HCT116 (cell line): ENCODE data around the gene HSH2D. TPM values are rescaled to one million over a fixed set of nuclear protein-coding genes. Genes with fewer than 3 reads are reported as not detected.

Experiments
- ATAC-seq: fragments of 200-7000 bp; cut with Tn5 transposase; 2 replicates; pipeline ENCODE4 v1.9.1; 2020; ENCODE audit warnings: mild to moderate bottlenecking, moderate library complexity
- BruUV-seq: library from RNA; stranded (reverse); fragments of 400-500 nt; replicated peaks from 2 replicates; lab custom pipeline; 2021; lab: Mats Ljungman, UMichigan
- CTCF ChIA-PET: fragments of 300-600 bp; sonication (Branson Sonifier 250); formaldehyde crosslinking; loops from one replicate; lab custom pipeline; 2021; ENCODE audit warnings: antibody characterized with exemption; lab: Charles Lee
- POLR2A ChIA-PET: fragments of 300-600, 350-600 bp; sonication (Branson Sonifier 250); formaldehyde crosslinking; loops from one replicate; lab custom pipeline; 2021; ENCODE audit warnings: antibody characterized with exemption; lab: Charles Lee
- RAD21 ChIA-PET, 2 experiments: fragments of 300-600 bp; sonication (Branson Sonifier 250); formaldehyde crosslinking; loops; one replicate each; lab custom pipeline; 2023; ENCODE audit warnings: low total read pairs in 2 of 2; ENCODE audit not compliant: uncharacterized antibody in 2 of 2, unreplicated experiment in 2 of 2, low non-redundant PET in 1 of 2; lab: Charles Lee
- DNase-seq: peaks from one replicate; pipeline ENCODE4 v3.0.0-alpha.2; 2010; ENCODE audit warnings: low read depth, low spot score
- H2AFZ ChIP-seq: fragments of 200-600 bp; shearing (Covaris generic), sonication (generic); 2 replicates; pipeline ENCODE4 v1.6.1; 2017; ENCODE audit warnings: low read depth, mixed run types, mixed read lengths, antibody characterized with exemption, low read length; ENCODE audit not compliant: poor library complexity, severe bottlenecking
- H3K27ac ChIP-seq: 2 replicates; pipeline ENCODE4 v1.5.1; 2012; ENCODE audit warnings: low read depth, low read length
- H3K27me3 ChIP-seq: fragments of 200-600 bp; sonication (generic); 2 replicates; pipeline ENCODE4 v1.6.1; 2016; ENCODE audit warnings: mixed run types, low read length, mixed read lengths; ENCODE audit not compliant: insufficient read depth
- H3K36me3 ChIP-seq, 2 experiments: fragments of 200-500 bp in 1 of 2; fragments of 200-600 bp in 1 of 2; sonication (Bioruptor generic) in 1 of 2; sonication (generic) in 1 of 2; 2 replicates each; pipeline versions ENCODE4 v1.5.1 to v1.6.1; 2014 to 2016; ENCODE audit warnings: low read length in 2 of 2, inconsistent platforms in 1 of 2, mixed read lengths in 1 of 2, mixed run types in 1 of 2; ENCODE audit not compliant: insufficient read depth in 2 of 2, control insufficient read depth in 1 of 2
- H3K4me1 ChIP-seq, 2 experiments: fragments of 200-600 bp in 1 of 2; sonication (generic) in 1 of 2; 2 replicates each; pipeline versions ENCODE4 v1.5.1 to v1.6.1; 2012 to 2017; ENCODE audit warnings: low read length in 2 of 2, inconsistent platforms in 1 of 2, mild to moderate bottlenecking in 1 of 2, mixed read lengths in 1 of 2, mixed run types in 1 of 2, moderate library complexity in 1 of 2; ENCODE audit not compliant: insufficient read depth in 2 of 2, control insufficient read depth in 1 of 2
- H3K4me2 ChIP-seq: fragments of 200-600 bp; sonication (generic); 2 replicates; pipeline ENCODE4 v1.6.1; 2017; ENCODE audit warnings: mixed run types, low read length, mixed read lengths
- H3K4me3 ChIP-seq, 2 experiments: fragments of 200-600 bp in 1 of 2; sonication (generic) in 1 of 2; replicated peaks in 1 of 2; 2 replicates each; pipeline ENCODE4 v1.5.1; 2011 to 2016; ENCODE audit warnings: low read length in 2 of 2, control low read depth in 1 of 2, low read depth in 1 of 2, mild to moderate bottlenecking in 1 of 2, mixed read lengths in 1 of 2, mixed run types in 1 of 2
- H3K79me2 ChIP-seq: fragments of 200-600 bp; sonication (generic); 2 replicates; pipeline ENCODE4 v1.6.1; 2017; ENCODE audit warnings: mild to moderate bottlenecking, mixed run types, low read length, moderate library complexity, mixed read lengths; ENCODE audit not compliant: insufficient read depth
- H3K9ac ChIP-seq: fragments of 200-600 bp; sonication (generic); 2 replicates; pipeline ENCODE4 v1.6.1; 2016; ENCODE audit warnings: low read length, mixed read lengths
- H3K9me2 ChIP-seq: fragments of 200-600 bp; sonication (generic), shearing (Covaris generic); 2 replicates; pipeline ENCODE4 v1.6.1; 2017; ENCODE audit warnings: mixed run types, mild to moderate bottlenecking, moderate library complexity; ENCODE audit not compliant: insufficient read depth
- H3K9me3 ChIP-seq, 2 experiments: fragments of 200-500 bp in 1 of 2; fragments of 200-600 bp in 1 of 2; sonication (Bioruptor generic) in 1 of 2; sonication (generic) in 1 of 2; 2 replicates each; pipeline ENCODE4 v1.6.1; 2014 to 2017; ENCODE audit warnings: low read length in 2 of 2, mixed read lengths in 2 of 2, inconsistent platforms in 1 of 2, low read depth in 1 of 2, mild to moderate bottlenecking in 1 of 2, mixed run types in 1 of 2, moderate library complexity in 1 of 2; ENCODE audit not compliant: control insufficient read depth in 1 of 2, insufficient read depth in 1 of 2
- H4K20me1 ChIP-seq: fragments of 200-600 bp; sonication (generic), shearing (Covaris generic); 2 replicates; pipeline ENCODE4 v1.6.1; 2017; ENCODE audit warnings: mixed run types, mild to moderate bottlenecking, moderate library complexity; ENCODE audit not compliant: insufficient read depth
- ATF3 ChIP-seq: IDR thresholded peaks from 2 replicates; pipeline ENCODE4 v1.6.1; 2012
- CBX3 ChIP-seq: IDR thresholded peaks from 2 replicates; pipeline ENCODE4 v1.6.1; 2012; ENCODE audit warnings: low read depth
- EGR1 ChIP-seq: IDR thresholded peaks from 2 replicates; pipeline ENCODE4 v1.6.1; 2012; ENCODE audit warnings: low read depth
- EZH2phosphoT487 ChIP-seq: fragments of 200-600 bp; IDR thresholded peaks from 2 replicates; pipeline ENCODE4 v1.6.1; 2018; ENCODE audit warnings: antibody characterized with exemption, borderline replicate concordance
- FOSL1 ChIP-seq: IDR thresholded peaks from 2 replicates; pipeline ENCODE4 v1.6.1; 2012; ENCODE audit warnings: low read depth
- MAX ChIP-seq: IDR thresholded peaks from 2 replicates; pipeline ENCODE4 v1.6.1; 2012
- POLR2AphosphoS5 ChIP-seq: IDR thresholded peaks from 2 replicates; pipeline ENCODE4 v1.6.1; 2011; ENCODE audit warnings: mild to moderate bottlenecking, low read depth, low read length, moderate library complexity
- SIN3A ChIP-seq: IDR thresholded peaks from 2 replicates; pipeline ENCODE4 v1.6.1; 2012; ENCODE audit warnings: low read depth
- SP1 ChIP-seq: IDR thresholded peaks from 2 replicates; pipeline ENCODE4 v1.6.1; 2012; ENCODE audit warnings: low read depth
- SRF ChIP-seq: IDR thresholded peaks from 2 replicates; pipeline ENCODE4 v1.6.1; 2012; ENCODE audit warnings: low read depth
- TCF7L2 ChIP-seq: IDR thresholded peaks from 2 replicates; pipeline ENCODE4 v1.7.0; 2011; ENCODE audit warnings: borderline replicate concordance, inconsistent platforms; ENCODE audit not compliant: insufficient read depth, insufficient read length; ENCODE audit errors: extremely low read depth
- ZFX ChIP-seq: fragments of 450-650 bp; IDR thresholded peaks from 2 replicates; pipeline ENCODE4 v1.6.1; 2017
- intact Hi-C: fragments of 100-400 bp; cut with micrococcal nuclease; formaldehyde crosslinking; loops from 2 replicates; pipeline ENCODE4 v1.10.0; 2022
- total RNA-seq: library from RNA; stranded (reverse); gene quantifications from one replicate; pipeline ENCODE4 v1.2.1, GENCODE V29; 2021; ENCODE audit not compliant: unreplicated experiment

HSH2D gene
- total RNA-seq, 1 experiment from 2014 or later = 21.4 TPM

- BruUV-seq = no TSS peak
- no peak overlapping the region for H3K27ac ChIP-seq
- no peaks in the 10 kb centered on the region for H3K4me1 ChIP-seq
- no peak overlapping the region for H3K9ac ChIP-seq
- peaks cover 14% of the 10 kb centered on the region; the same call in 1 of the 2 replicates for H3K79me2 ChIP-seq
- DNase-seq (no peak), ATAC-seq (no peak)
- ChIA-PET RAD21 (interaction anchor here in 1 of 2 experiments (1.1 kb wide), 1 partner anchor 178 kb away, joined by 4 read pairs; no protein-coding TSS in a partner anchor), POLR2A (no interaction called here), CTCF (no interaction called here)
- no peak overlapping the region for H3K4me2 ChIP-seq
- no peak overlapping the region for H2AFZ ChIP-seq
- no peaks in the 10 kb centered on the region for H4K20me1 ChIP-seq
- intact Hi-C loops = no loop called here
- H3K36me3 ChIP-seq = peaks cover 5 to 12% of the 10 kb centered on the region in 2 experiments; a peak in 3 of 4 replicates
- H3K27me3 ChIP-seq = no peaks in the 10 kb centered on the region
- H3K9me3 ChIP-seq = no peaks in the 10 kb centered on the region
- H3K4me3 ChIP-seq = no peak overlapping the region
- no peaks in the 10 kb centered on the region for H3K9me2 ChIP-seq
- TF ChIP-seq ZFX = no peak
- no peak for TF ChIP-seq SRF
These were observed 61.9 kb downstream of the HSH2D start for GRCh38 chr19:16205205-16206045.

GRCh38 chr19:16206046-16206605, 62.6 kb downstream of the HSH2D start:
- intact Hi-C loops = no loop called here
- no peaks in the 10 kb centered on the region for H3K4me1 ChIP-seq
- H4K20me1 ChIP-seq = no peaks in the 10 kb centered on the region
- H2AFZ ChIP-seq = no peak overlapping the region
- H3K4me3 ChIP-seq = no peak overlapping the region
- H3K4me2 ChIP-seq = no peak overlapping the region
- DNase-seq = no peak
- BruUV-seq = no TSS peak
- peaks cover 5 to 18% of the 10 kb centered on the region in 2 experiments; a peak in 3 of 4 replicates for H3K36me3 ChIP-seq
- CTCF ChIA-PET = no interaction called here
- ATAC-seq = 0 out of 2 replicates have a peak, but pooled peaks have one; percentile 14
- RAD21 ChIA-PET = interaction anchor here in 1 of 2 experiments (1.1 kb wide), 1 partner anchor 177 kb away, joined by 4 read pairs; no protein-coding TSS in a partner anchor
- POLR2A ChIA-PET = no interaction called here
- TF ChIP-seq ATF3 = no peak
- TF ChIP-seq TCF7L2 = no peak
- TF ChIP-seq CBX3 = no peak
- TF ChIP-seq EGR1 = no peak
- TF ChIP-seq MAX = no peak
- TF ChIP-seq FOSL1 = no peak
- no peak for TF ChIP-seq POLR2AphosphoS5
- TF ChIP-seq EZH2phosphoT487 = no peak
- TF ChIP-seq SP1 = no peak
- no peak for TF ChIP-seq SIN3A
- no peak overlapping the region for H3K9ac ChIP-seq
- H3K27ac ChIP-seq = no peak overlapping the region
- no peaks in the 10 kb centered on the region for H3K9me2 ChIP-seq
- peaks cover 8% of the 10 kb centered on the region; the same call in 1 of the 2 replicates for H3K79me2 ChIP-seq
- no peaks in the 10 kb centered on the region for H3K27me3 ChIP-seq
- no peaks in the 10 kb centered on the region for H3K9me3 ChIP-seq
